ENCODE results near the gene IL12RB2. TPM values are rescaled to one million over a fixed set of nuclear protein-coding genes. Genes with fewer than 3 reads are reported as not detected.

IL12RB2 gene
- total and polyA plus RNA-seq, 10 of the 15 experiments (the other 5 are each of a cell fraction or from before 2014, with no cell fraction given) = 0.15 to 1.1 (median 0.54) TPM; not detected in 1

DNA sequence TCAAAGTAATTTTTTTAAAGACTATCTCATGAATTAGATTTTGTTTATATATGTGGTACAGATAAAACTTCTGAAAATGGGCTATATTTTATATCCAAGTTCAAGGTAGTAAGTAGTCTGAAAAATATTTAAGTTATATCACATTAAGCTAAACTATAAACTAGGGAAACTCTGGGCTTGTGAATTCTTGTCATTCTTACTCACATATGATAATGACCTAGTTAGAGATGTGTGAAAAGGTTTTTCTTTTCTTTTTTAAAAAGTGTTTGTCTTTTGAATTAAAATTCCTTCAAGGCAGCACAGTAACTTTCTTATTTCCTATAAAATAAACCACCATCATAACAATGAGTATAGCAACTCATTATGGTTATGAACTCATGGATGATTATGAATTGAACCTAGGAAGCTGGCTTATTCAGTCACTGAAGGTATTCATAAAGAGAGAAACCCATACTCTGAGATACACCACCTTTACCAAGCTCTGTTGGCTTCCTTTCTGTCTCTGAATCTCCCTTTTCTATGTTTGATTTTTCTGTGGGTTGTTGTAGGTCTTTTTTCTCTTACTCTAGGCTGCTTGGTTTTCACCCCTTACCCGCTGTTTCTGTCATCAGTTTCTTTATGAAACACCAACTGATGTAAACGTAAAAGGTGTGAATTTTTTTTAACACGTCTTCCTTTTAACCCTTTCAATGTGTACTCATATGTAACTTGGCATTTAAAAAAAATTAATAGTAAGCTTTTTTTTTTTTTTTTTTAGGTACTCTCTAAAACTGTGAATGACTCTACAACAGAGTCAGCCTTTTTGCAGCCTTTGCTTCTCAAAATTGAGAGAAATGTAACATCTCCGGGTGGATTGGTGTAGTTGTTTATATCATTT is 25.2 kb downstream of the IL12RB2 start (continued):
- TF ChIP-seq SRF (IDR thresholded peaks at IDR 0.05; ENCODE audit: low read depth in 2 of 2, low read length in 2 of 2) (0 out of 4 replicates have a peak, but pooled peaks of 1 of the 2 experiments have one; percentile 13), DPF2 (IDR thresholded peaks at IDR 0.05) (peak; percentile 97), HDAC6 (IDR thresholded peaks at IDR 0.05; ENCODE audit: unreplicated experiment) (no peak), JUND (IDR thresholded peaks at IDR 0.05; ENCODE audit: low read depth, low read length) (peak; percentile 85), HCFC1 (IDR thresholded peaks at IDR 0.05; ENCODE audit: low read length) (no peak), FOS (IDR thresholded peaks at IDR 0.05; ENCODE audit: borderline replicate concordance, extremely low read depth, insufficient read length) (no peak), MXI1 (IDR thresholded peaks at IDR 0.05; ENCODE audit: low read depth, low read length) (peak; percentile 81), ESRRA (IDR thresholded peaks at IDR 0.05; ENCODE audit: low read length) (no peak), IKZF2 (IDR thresholded peaks at IDR 0.05) (peak; percentile 97 to 98), RFX5 (IDR thresholded peaks at IDR 0.05; ENCODE audit: low read depth, low read length) (no peak), NBN (IDR thresholded peaks at IDR 0.05) (peak; percentile 99), NR2F1 (conservative IDR thresholded peaks at IDR 0.05) (peak; percentile 96)

- CTCF ChIA-PET = interaction anchor here (0.6 to 3.6 kb wide), 16 partner anchors 8 to 458 kb away, joined by 3 to 31 read pairs (median 4); no protein-coding TSS in a partner anchor
- Histone ChIP-seq H3K4me3 (no peak overlapping the region; the same call in 1 of the 2 replicates), H3K9ac (ENCODE audit: control insufficient read depth, insufficient read depth, low read length) (peak overlapping the region; percentile 15; the same call in 1 of the 2 replicates), H3K4me2 (ENCODE audit: control insufficient read depth, insufficient read depth) (peak overlapping the region; percentile 30; the same call in 1 of the 2 replicates), H2AFZ (ENCODE audit: control insufficient read depth, low read depth, low read length) (no peak overlapping the region; the same call in 1 of the 2 replicates), H3K27ac (ENCODE audit: control insufficient read depth, insufficient read depth) (peak overlapping the region; percentile 83), H3K36me3 (ENCODE audit: control insufficient read depth in 2 of 2, insufficient read depth in 2 of 2, low read length in 1 of 2) (no peaks in the 10 kb centered on the region), H3K4me1 (ENCODE audit: control insufficient read depth, insufficient read depth, low read length) (peaks cover 55% of the 10 kb centered on the region), H3K27me3 (replicated peaks in 1 of 2; ENCODE audit: control insufficient read depth in 2 of 2, insufficient read depth in 2 of 2, low read length in 1 of 2) (peaks cover 0 to 2% of the 10 kb centered on the region in 2 experiments; a peak in 1 of 4 replicates), H4K20me1 (ENCODE audit: control insufficient read depth, insufficient read depth) (no peaks in the 10 kb centered on the region), H3K79me2 (ENCODE audit: control insufficient read depth, insufficient read depth, low read length) (no peaks in the 10 kb centered on the region), H3K9me3 (replicated peaks; ENCODE audit: control insufficient read depth, insufficient read depth, low read length) (no peaks in the 10 kb centered on the region; the same call in 2 of the 3 replicates)
- in situ Hi-C loops (cut with MboI) = loop anchor here (10.0 to 25.0 kb wide), 2 partner anchors 421 to 1046 kb away; no protein-coding TSS in a partner anchor
- BruUV-seq (replicated peaks) = no TSS peak
- RAD21 ChIA-PET (ENCODE audit: unreplicated experiment) = interaction anchor here (0.6 to 3.1 kb wide), 11 partner anchors 10 to 895 kb away, joined by 3 to 21 read pairs (median 6); partner anchors contain the start of gene IL23R
- ATAC-seq = no peak
- POLR2A ChIA-PET = interaction anchor here (0.6 to 1.1 kb wide), 5 partner anchors 9 to 433 kb away, joined by 3 to 6 read pairs (median 3); partner anchors contain the start of gene IL23R
- intact Hi-C loops (cut with micrococcal nuclease; ENCODE audit: unreplicated experiment) = loop anchor here (5.0 to 10.0 kb wide), 5 partner anchors 161 to 1049 kb away; partner anchors contain the start of gene GADD45A
- SMC1A ChIA-PET (ENCODE audit: uncharacterized antibody, unreplicated experiment) = interaction anchor here (0.7 to 6.0 kb wide), 15 partner anchors 8 to 280 kb away, joined by 3 to 57 read pairs (median 4); partner anchors contain the start of gene SLC35D1
- no peak for DNase-seq (ENCODE audit: low read depth, low spot score)
- WGBS (ENCODE audit: insufficient coverage, insufficient replicate concordance, low lambda C conversion rate, missing lambda C conversion rate) = 67% methylated on average over 3 of the region's 3 CpGs
- no peak for FAIRE-seq
- TF ChIP-seq E4F1 (IDR thresholded peaks at IDR 0.05; ENCODE audit: borderline replicate concordance, partially characterized antibody) (no peak), ZNF687 (IDR thresholded peaks at IDR 0.05) (no peak), MYB (IDR thresholded peaks at IDR 0.05; ENCODE audit: borderline replicate concordance, low read depth, low read length) (no peak)
Measured at GRCh38 chr1:67333603-67334002, 25.9 kb downstream of the IL12RB2 start.
